ENCODE results near the gene KCNJ4. TPM values are rescaled to one million over a fixed set of nuclear protein-coding genes. Genes with fewer than 3 reads are reported as not detected.

The KCNJ4 gene
- total RNA-seq, 4 donors from 2014 or later, result not detected

- no peak for TF ChIP-seq CTCF (IDR thresholded peaks at IDR 0.05; ENCODE audit: low read depth)
Observed at GRCh38 chr22:38490915-38491314, 35.9 kb upstream of the KCNJ4 start.

- no peak for TF ChIP-seq CTCF (IDR thresholded peaks at IDR 0.05; ENCODE audit: low read depth)
Observed at GRCh38 chr22:38490475-38490874, 35.5 kb upstream of the KCNJ4 start.

- TF ChIP-seq CTCF (IDR thresholded peaks at IDR 0.05; ENCODE audit: low read depth), result no peak
Observed at GRCh38 chr22:38489561-38490145, 34.7 kb upstream of the KCNJ4 start.

GRCh38 chr22:38489142-38489541 is 34.1 kb upstream of the KCNJ4 start:
- no peak for TF ChIP-seq CTCF (IDR thresholded peaks at IDR 0.05; ENCODE audit: low read depth)

- no peak for TF ChIP-seq CTCF (IDR thresholded peaks at IDR 0.05; ENCODE audit: low read depth)
Observed at GRCh38 chr22:38487946-38488345, 32.9 kb upstream of the KCNJ4 start.

- no peak for TF ChIP-seq CTCF (IDR thresholded peaks at IDR 0.05; ENCODE audit: low read depth)
Observed at GRCh38 chr22:38485783-38486182, 30.8 kb upstream of the KCNJ4 start.

GRCh38 chr22:38484244-38484643 is 29.2 kb upstream of the KCNJ4 start:
- no peak for TF ChIP-seq CTCF (IDR thresholded peaks at IDR 0.05; ENCODE audit: low read depth)
